ENCODE measurements around the gene PSTPIP2.

GRCh38 chr18:46072376-46072867 is 362 bp upstream of the PSTPIP2 start:
- TF ChIP-seq CTCF (IDR thresholded peaks at IDR 0.05) (no peak), POLR2A (IDR thresholded peaks at IDR 0.05) (no peak)

Data from right lobe of liver (tissue), 4 donors.